ENCODE measurements around the gene PTPN11.
"Not testable (repeated sequence)": the region's sequence is repeated elsewhere in the genome, so short reads cannot be mapped to it uniquely, and the experiment has no call there.

PTPN11 gene

DNA sequence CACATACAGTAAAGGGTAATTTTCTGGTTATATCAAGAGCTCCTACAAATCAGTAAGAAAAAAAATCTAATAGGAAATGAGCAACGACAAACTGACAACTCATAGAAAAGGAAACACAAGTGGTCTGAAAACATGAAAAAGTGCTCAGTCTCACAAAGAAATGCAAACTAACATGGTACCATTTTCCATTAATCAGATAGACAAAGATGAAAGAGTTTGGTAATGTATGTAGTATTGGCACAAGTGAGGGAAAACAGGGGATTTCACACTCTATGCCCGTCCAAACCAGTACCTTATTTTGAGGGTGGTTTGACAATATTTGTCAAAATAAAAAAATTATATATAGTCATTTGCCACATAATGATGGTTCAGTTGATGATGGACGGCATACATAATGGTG lies 13.2 kb downstream of the PTPN11 start:
- H3K4me3 ChIP-seq (ENCODE audit: low read depth in 1 of 2, low read length in 2 of 2) = no peak overlapping the region
- no peaks in the 10 kb centered on the region for H3K27me3 ChIP-seq (ENCODE audit: insufficient read depth, low read length, poor library complexity)
- ATAC-seq (ENCODE audit: insufficient read depth, low read depth) (no peak), DNase-seq (no peak)
- H3K9me3 ChIP-seq (ENCODE audit: insufficient read depth, low read length, severe bottlenecking) = no peaks in the 10 kb centered on the region
- no peaks in the 10 kb centered on the region for H3K4me1 ChIP-seq (ENCODE audit: insufficient read depth, low read length)
- H3K79me2 ChIP-seq (ENCODE audit: insufficient read depth, low read length) = peaks cover 96% of the 10 kb centered on the region
- no peak overlapping the region for H2AFZ ChIP-seq (ENCODE audit: low read depth, low read length)
- peaks cover 12% of the 10 kb centered on the region; the same call in 1 of the 2 replicates for H3K36me3 ChIP-seq (ENCODE audit: insufficient read depth, low read length)
- no peak overlapping the region for H3K9ac ChIP-seq (ENCODE audit: low read depth, low read length)
- TF ChIP-seq, protein P1, sequence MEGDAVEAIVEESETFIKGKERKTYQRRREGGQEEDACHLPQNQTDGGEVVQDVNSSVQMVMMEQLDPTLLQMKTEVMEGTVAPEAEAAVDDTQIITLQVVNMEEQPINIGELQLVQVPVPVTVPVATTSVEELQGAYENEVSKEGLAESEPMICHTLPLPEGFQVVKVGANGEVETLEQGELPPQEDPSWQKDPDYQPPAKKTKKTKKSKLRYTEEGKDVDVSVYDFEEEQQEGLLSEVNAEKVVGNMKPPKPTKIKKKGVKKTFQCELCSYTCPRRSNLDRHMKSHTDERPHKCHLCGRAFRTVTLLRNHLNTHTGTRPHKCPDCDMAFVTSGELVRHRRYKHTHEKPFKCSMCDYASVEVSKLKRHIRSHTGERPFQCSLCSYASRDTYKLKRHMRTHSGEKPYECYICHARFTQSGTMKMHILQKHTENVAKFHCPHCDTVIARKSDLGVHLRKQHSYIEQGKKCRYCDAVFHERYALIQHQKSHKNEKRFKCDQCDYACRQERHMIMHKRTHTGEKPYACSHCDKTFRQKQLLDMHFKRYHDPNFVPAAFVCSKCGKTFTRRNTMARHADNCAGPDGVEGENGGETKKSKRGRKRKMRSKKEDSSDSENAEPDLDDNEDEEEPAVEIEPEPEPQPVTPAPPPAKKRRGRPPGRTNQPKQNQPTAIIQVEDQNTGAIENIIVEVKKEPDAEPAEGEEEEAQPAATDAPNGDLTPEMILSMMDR (IDR thresholded peaks at IDR 0.05; ENCODE audit: borderline replicate concordance, extremely low read depth, low read length, poor library complexity, severe bottlenecking) = no peak
- TF ChIP-seq EZH2 (IDR thresholded peaks at IDR 0.05; ENCODE audit: borderline replicate concordance, low read depth, low read length, severe bottlenecking) = no peak
- no peak overlapping the region for H3K27ac ChIP-seq (ENCODE audit: low read length)
- peaks cover 46% of the 10 kb centered on the region; the same call in 1 of the 2 replicates for H4K20me1 ChIP-seq (ENCODE audit: insufficient read depth, low read length)
- H3K4me2 ChIP-seq (ENCODE audit: insufficient read depth, low read length) = no peak overlapping the region

DNA sequence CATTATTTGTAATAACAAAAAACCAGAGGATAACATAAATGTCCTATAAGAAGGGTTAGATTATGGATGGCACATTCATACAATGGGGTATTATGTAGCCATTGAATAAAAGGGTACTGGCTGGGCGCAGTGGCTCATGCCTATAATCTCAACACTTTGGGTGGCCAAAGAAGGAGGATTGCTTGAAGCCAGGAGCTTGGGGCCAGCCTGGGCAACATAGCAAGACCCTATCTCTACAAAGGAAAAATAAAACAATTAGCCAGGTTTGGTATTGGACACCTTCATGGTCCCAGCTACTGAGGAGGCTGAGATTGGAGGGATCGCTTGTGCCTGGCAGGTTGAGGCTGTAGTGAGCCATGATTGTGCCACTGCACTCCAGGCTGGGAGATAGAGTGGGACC lies 14.8 kb downstream of the PTPN11 start:
- Histone ChIP-seq H3K4me1 (ENCODE audit: insufficient read depth, low read length) (no peaks in the 10 kb centered on the region), H3K36me3 (ENCODE audit: insufficient read depth, low read length) (peaks cover 12% of the 10 kb centered on the region; the same call in 1 of the 2 replicates), H3K27me3 (ENCODE audit: insufficient read depth, low read length, poor library complexity) (no peaks in the 10 kb centered on the region), H3K79me2 (ENCODE audit: insufficient read depth, low read length) (peaks cover 98% of the 10 kb centered on the region), H3K27ac (ENCODE audit: low read length) (no peak overlapping the region), H3K9ac (ENCODE audit: low read depth, low read length) (no peak overlapping the region), H3K4me3 (ENCODE audit: low read depth in 1 of 2, low read length in 2 of 2) (no peak overlapping the region), H3K4me2 (ENCODE audit: insufficient read depth, low read length) (no peak overlapping the region), H4K20me1 (ENCODE audit: insufficient read depth, low read length) (peaks cover 46% of the 10 kb centered on the region; the same call in 1 of the 2 replicates), H3K9me3 (ENCODE audit: insufficient read depth, low read length, severe bottlenecking) (no peaks in the 10 kb centered on the region), H2AFZ (ENCODE audit: low read depth, low read length) (no peak overlapping the region)
- no peak for ATAC-seq (ENCODE audit: insufficient read depth, low read depth)
- DNase-seq = no peak
- TF ChIP-seq EZH2 (IDR thresholded peaks at IDR 0.05; ENCODE audit: borderline replicate concordance, low read depth, low read length, severe bottlenecking) = no peak
- TF ChIP-seq, protein P1 (IDR thresholded peaks at IDR 0.05; ENCODE audit: borderline replicate concordance, extremely low read depth, low read length, poor library complexity, severe bottlenecking) = no peak

DNA sequence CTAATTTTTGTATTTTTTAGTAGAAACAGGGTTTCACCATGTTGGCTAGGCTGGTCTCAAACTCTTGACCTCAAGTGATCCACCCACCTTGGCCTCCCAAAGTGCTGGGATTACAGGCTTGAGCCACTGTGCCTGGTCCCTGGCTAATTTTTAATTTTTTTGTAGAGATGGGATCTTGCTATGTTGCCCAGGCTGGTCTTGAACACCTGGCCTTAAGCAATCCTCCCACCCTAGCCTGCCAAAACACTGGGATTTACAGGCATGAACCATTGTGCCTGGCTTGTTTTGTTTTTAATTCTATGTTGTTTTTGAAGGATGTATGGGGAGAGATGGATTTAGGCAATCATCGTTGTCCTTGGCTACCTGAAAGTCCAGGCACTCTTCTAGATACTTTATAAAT lies 19.9 kb downstream of the PTPN11 start:
- not testable (repeated sequence) for H2AFZ ChIP-seq (ENCODE audit: low read depth, low read length); ATAC-seq (ENCODE audit: insufficient read depth, low read depth); H3K9ac ChIP-seq (ENCODE audit: low read depth, low read length); H3K4me3 ChIP-seq (ENCODE audit: low read depth in 1 of 2, low read length in 2 of 2); H3K27ac ChIP-seq (ENCODE audit: low read length); H3K27me3 ChIP-seq (ENCODE audit: insufficient read depth, low read length, poor library complexity); H3K4me2 ChIP-seq (ENCODE audit: insufficient read depth, low read length); H3K4me1 ChIP-seq (ENCODE audit: insufficient read depth, low read length); H3K9me3 ChIP-seq (ENCODE audit: insufficient read depth, low read length, severe bottlenecking); DNase-seq; H3K36me3 ChIP-seq (ENCODE audit: insufficient read depth, low read length)
- Histone ChIP-seq H4K20me1 (ENCODE audit: insufficient read depth, low read length) (peaks cover 26% of the 10 kb centered on the region; the same call in 1 of the 2 replicates), H3K79me2 (ENCODE audit: insufficient read depth, low read length) (peaks cover 91% of the 10 kb centered on the region)

DNA sequence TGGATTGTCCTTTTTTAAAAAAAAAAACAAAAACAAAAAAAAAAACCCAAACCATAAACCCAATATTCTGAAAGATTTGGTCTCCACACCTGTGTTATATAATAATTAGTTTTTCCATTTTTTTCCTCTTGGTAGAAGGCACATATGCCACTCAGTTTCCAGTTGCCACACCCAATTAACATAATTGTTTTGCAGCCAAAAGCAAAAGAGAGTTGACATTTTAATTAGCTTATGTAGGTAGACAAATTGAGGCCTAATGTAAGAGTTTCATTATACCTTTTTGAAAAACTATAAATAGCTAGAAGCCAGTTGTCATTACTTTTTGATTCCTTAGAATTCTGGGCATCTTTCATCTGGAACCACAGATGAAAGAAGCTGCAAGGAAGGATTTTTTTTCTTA lies 21.0 kb downstream of the PTPN11 start:
- ATAC-seq (ENCODE audit: insufficient read depth, low read depth) = no peak
- peaks cover 88% of the 10 kb centered on the region for H3K79me2 ChIP-seq (ENCODE audit: insufficient read depth, low read length)
- H3K27me3 ChIP-seq (ENCODE audit: insufficient read depth, low read length, poor library complexity) = no peaks in the 10 kb centered on the region
- no peak overlapping the region for H3K4me3 ChIP-seq (ENCODE audit: low read depth in 1 of 2, low read length in 2 of 2)
- H3K4me1 ChIP-seq (ENCODE audit: insufficient read depth, low read length) = no peaks in the 10 kb centered on the region
- H3K9ac ChIP-seq (ENCODE audit: low read depth, low read length) = no peak overlapping the region
- H3K9me3 ChIP-seq (ENCODE audit: insufficient read depth, low read length, severe bottlenecking) = no peaks in the 10 kb centered on the region
- DNase-seq = no peak
- no peak overlapping the region for H3K27ac ChIP-seq (ENCODE audit: low read length)
- TF ChIP-seq, protein P1 (IDR thresholded peaks at IDR 0.05; ENCODE audit: borderline replicate concordance, extremely low read depth, low read length, poor library complexity, severe bottlenecking) = no peak
- TF ChIP-seq EZH2 (IDR thresholded peaks at IDR 0.05; ENCODE audit: borderline replicate concordance, low read depth, low read length, severe bottlenecking) = no peak
- H3K4me2 ChIP-seq (ENCODE audit: insufficient read depth, low read length) = no peak overlapping the region
- no peak overlapping the region for H2AFZ ChIP-seq (ENCODE audit: low read depth, low read length)
- peaks cover 19% of the 10 kb centered on the region; the same call in 1 of the 2 replicates for H4K20me1 ChIP-seq (ENCODE audit: insufficient read depth, low read length)
- peaks cover 3% of the 10 kb centered on the region; the same call in 1 of the 2 replicates for H3K36me3 ChIP-seq (ENCODE audit: insufficient read depth, low read length)

DNA sequence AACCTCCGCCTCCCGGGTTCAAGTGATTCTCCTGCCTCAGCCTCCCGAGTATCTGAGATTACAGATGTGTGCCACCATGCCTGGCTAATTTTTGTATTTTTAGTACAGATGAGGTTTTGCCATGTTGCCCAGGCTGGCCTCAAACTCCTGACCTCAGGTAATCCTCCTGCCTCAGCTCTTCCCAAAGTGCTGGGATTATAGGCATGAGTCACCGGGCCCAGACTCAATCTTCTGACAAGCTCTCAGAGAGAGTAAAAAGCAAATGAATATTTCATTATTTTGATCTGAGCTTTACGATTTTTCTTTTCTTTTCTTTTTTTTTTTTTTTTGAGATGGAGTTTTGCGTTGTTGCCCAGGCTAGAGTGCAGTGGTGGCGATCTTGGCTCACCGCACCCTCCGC lies 21.9 kb downstream of the PTPN11 start:
- not testable (repeated sequence) for H3K36me3 ChIP-seq (ENCODE audit: insufficient read depth, low read length); H3K9ac ChIP-seq (ENCODE audit: low read depth, low read length); ATAC-seq (ENCODE audit: insufficient read depth, low read depth); H3K27ac ChIP-seq (ENCODE audit: low read length); H3K4me2 ChIP-seq (ENCODE audit: insufficient read depth, low read length); DNase-seq; H3K4me3 ChIP-seq (ENCODE audit: low read depth in 1 of 2, low read length in 2 of 2); H3K4me1 ChIP-seq (ENCODE audit: insufficient read depth, low read length); H3K9me3 ChIP-seq (ENCODE audit: insufficient read depth, low read length, severe bottlenecking); H3K27me3 ChIP-seq (ENCODE audit: insufficient read depth, low read length, poor library complexity); H2AFZ ChIP-seq (ENCODE audit: low read depth, low read length)
- peaks cover 15% of the 10 kb centered on the region; the same call in 1 of the 2 replicates for H4K20me1 ChIP-seq (ENCODE audit: insufficient read depth, low read length)
- H3K79me2 ChIP-seq (ENCODE audit: insufficient read depth, low read length) = peaks cover 82% of the 10 kb centered on the region

All from DND-41 (cell line).